K562 (cell line): ENCODE results near the gene ARHGAP15. TPM values are rescaled to one million over a fixed set of nuclear protein-coding genes. Genes with fewer than 3 reads are reported as not detected.

ENCODE experiments used
- ATAC-seq: fragments of 200-7000 bp; cut with Tn5 transposase; 3 replicates; pipeline ENCODE4 v1.9.1; 2020; ENCODE audit warnings: moderate library complexity
- BruUV-seq: library from RNA; stranded (reverse); fragments of 400-500 nt; replicated peaks from 2 replicates; lab custom pipeline; 2021; lab: Mats Ljungman, UMichigan
- CTCF ChIA-PET: fragments of 300-600 bp; formaldehyde crosslinking; extraction: SDS; loops from one replicate; lab custom pipeline; 2021; ENCODE audit warnings: low intra/inter-chr PET ratio; lab: Yijun Ruan, JAX
- POLR2A ChIA-PET: fragments of 300-600, 350-650 bp; sonication (Branson Sonifier 250); formaldehyde crosslinking; extraction: SDS; loops from one replicate; lab custom pipeline; 2021; ENCODE audit warnings: antibody characterized with exemption, inconsistent platforms; lab: Yijun Ruan, JAX
- DNase-seq, 4 experiments: peaks; one replicate each; pipeline versions ENCODE4 v3.0.0 to v3.0.0-alpha.2; 2011 to 2018; ENCODE audit warnings: low spot score in 3 of 4, mixed read lengths in 3 of 4; ENCODE audit errors: extremely low read depth in 1 of 4
- FAIRE-seq: peaks from 2 replicates; lab custom pipeline; 2011; peaks lifted over from hg19 to GRCh38; lab: Jason Lieb, UNC
- H2AFZ ChIP-seq: 2 replicates; pipeline ENCODE4 v1.6.0; 2011; ENCODE audit warnings: low read depth, low read length, control low read depth, inconsistent platforms
- H3K27ac ChIP-seq: fragments of 200-600 bp; 3 replicates; pipeline ENCODE4 v1.8.0; 2011; ENCODE audit warnings: low read depth, mild to moderate bottlenecking, control low read depth, inconsistent platforms, low read length, moderate library complexity, mixed read lengths; ENCODE audit errors: extremely low read depth
- H3K27me3 ChIP-seq, 2 experiments: fragments of 300-600 bp in 1 of 2; 2 replicates in 1 of 2; 3 replicates in 1 of 2; pipeline versions ENCODE4 v1.6.0 to v1.8.0; 2011; ENCODE audit warnings: inconsistent platforms in 2 of 2, low read length in 2 of 2, mild to moderate bottlenecking in 1 of 2, mixed read lengths in 1 of 2, moderate library complexity in 1 of 2; ENCODE audit not compliant: control insufficient read depth in 2 of 2, insufficient read depth in 2 of 2
- H3K36me3 ChIP-seq: fragments of 300-600 bp; 3 replicates; pipeline ENCODE4 v1.8.0; 2011; ENCODE audit warnings: mild to moderate bottlenecking, low read length, inconsistent platforms; ENCODE audit not compliant: control insufficient read depth, insufficient read depth
- H3K4me1 ChIP-seq, 2 experiments: fragments of 200-600 bp in 1 of 2; replicated peaks in 1 of 2; 2 replicates in 1 of 2; 3 replicates in 1 of 2; pipeline versions ENCODE4 v1.5.1 to v1.8.0; 2011; ENCODE audit warnings: inconsistent platforms in 2 of 2, low read length in 2 of 2, mild to moderate bottlenecking in 1 of 2, mixed read lengths in 1 of 2, moderate library complexity in 1 of 2; ENCODE audit not compliant: control insufficient read depth in 2 of 2, insufficient read depth in 2 of 2
- H3K4me2 ChIP-seq: 2 replicates; pipeline ENCODE4 v1.6.1; 2011; ENCODE audit warnings: low read length, control low read depth, inconsistent platforms, mixed read lengths; ENCODE audit not compliant: insufficient read depth
- H3K4me3 ChIP-seq: fragments of 200-600 bp; sonication (generic), shearing (Covaris generic); 2 replicates; pipeline ENCODE4 v1.5.1; 2016; ENCODE audit warnings: control low read depth, inconsistent platforms
- H3K79me2 ChIP-seq: fragments of 200-600 bp; 3 replicates; pipeline ENCODE4 v1.8.0; 2011; ENCODE audit warnings: low read length, inconsistent platforms; ENCODE audit not compliant: control insufficient read depth, insufficient read depth
- H3K9ac ChIP-seq, 2 experiments: 2 replicates each; pipeline versions ENCODE4 v1.6.0 to v1.6.1; 2011; ENCODE audit warnings: low read depth in 2 of 2, low read length in 2 of 2, control low read depth in 1 of 2, inconsistent platforms in 1 of 2, mild to moderate bottlenecking in 1 of 2, mixed read lengths in 1 of 2; ENCODE audit not compliant: insufficient read depth in 1 of 2
- H3K9me1 ChIP-seq: one replicate; pipeline ENCODE4 v1.6.0; 2011; ENCODE audit warnings: inconsistent platforms, mild to moderate bottlenecking, low read length, moderate library complexity; ENCODE audit not compliant: control insufficient read depth, insufficient read depth
- H3K9me3 ChIP-seq: replicated peaks from 2 replicates; pipeline ENCODE4 v1.5.1; 2011; ENCODE audit warnings: low read depth, low read length, inconsistent platforms; ENCODE audit not compliant: control insufficient read depth, insufficient read depth
- H4K20me1 ChIP-seq: replicated peaks from 2 replicates; pipeline ENCODE4 v1.6.1; 2011; ENCODE audit warnings: low read length, inconsistent platforms, mixed read lengths; ENCODE audit not compliant: control insufficient read depth, insufficient read depth
- ARID2 ChIP-seq: fragments of 450-650 bp; IDR thresholded peaks from 2 replicates; pipeline ENCODE4 v1.6.1; 2017; ENCODE audit warnings: antibody characterized with exemption, mild to moderate bottlenecking
- BHLHE40 ChIP-seq: IDR thresholded peaks from 2 replicates; pipeline ENCODE4 v1.6.1; 2011; ENCODE audit warnings: low read length, improper control_type of control experiment
- CEBPG ChIP-seq, 3 experiments: fragments of 200-800 bp in 1 of 3; sonication (Bioruptor generic) in 1 of 3; sonication (generic) in 1 of 3; formaldehyde crosslinking in 1 of 3; IDR thresholded peaks in 2 of 3; conservative IDR thresholded peaks in 1 of 3; 2 replicates each; pipeline versions ENCODE4 v1.6.1 to v1.8.0; 2016 to 2022; ENCODE audit warnings: missing compliant biosample characterization in 2 of 3, missing genetic modification characterization in 2 of 3, mild to moderate bottlenecking in 1 of 3, missing genetic modification reagents in 1 of 3
- ELF2 ChIP-seq: fragments of 250-450 bp; sonication (Bioruptor Pico); IDR thresholded peaks from 2 replicates; pipeline ENCODE4 v1.5.0; 2021; ENCODE audit warnings: mild to moderate bottlenecking
- FOS ChIP-seq: IDR thresholded peaks from 3 replicates; pipeline ENCODE4 v1.6.1; 2011; ENCODE audit not compliant: insufficient read length; ENCODE audit errors: extremely low read depth
- GABPB2 ChIP-seq: fragments of 250-450 bp; sonication (Bioruptor Pico); conservative IDR thresholded peaks from 2 replicates; pipeline ENCODE4 v1.5.1; 2021; ENCODE audit warnings: mild to moderate bottlenecking
- KLF1 ChIP-seq: fragments of 450-650 bp; IDR thresholded peaks from 2 replicates; pipeline ENCODE4 v1.6.1; 2016; ENCODE audit warnings: missing genetic modification characterization, missing compliant biosample characterization
- NFIC ChIP-seq: fragments of 450-650 bp; IDR thresholded peaks from 2 replicates; pipeline ENCODE4 v1.6.1; 2017; ENCODE audit warnings: mild to moderate bottlenecking, inconsistent platforms
- OTX1 ChIP-seq: fragments of 450-650 bp; formaldehyde crosslinking; IDR thresholded peaks from 2 replicates; pipeline ENCODE4 v1.4.0; 2022; ENCODE audit warnings: mild to moderate bottlenecking
- UBTF ChIP-seq, 2 experiments: IDR thresholded peaks; 2 replicates each; pipeline ENCODE4 v1.6.1; 2012; ENCODE audit warnings: improper control_type of control experiment in 2 of 2, low read depth in 2 of 2, low read length in 2 of 2, borderline replicate concordance in 1 of 2
- ZNF239 ChIP-seq: fragments of 250-450 bp; sonication (Bioruptor Pico); IDR thresholded peaks from 2 replicates; pipeline ENCODE4 v1.4.0; 2020; ENCODE audit warnings: mild to moderate bottlenecking
- ZNF707 ChIP-seq: fragments of 250-450 bp; sonication (Bioruptor Pico); conservative IDR thresholded peaks from 2 replicates; pipeline ENCODE4 v1.8.0; 2022; ENCODE audit warnings: inconsistent platforms, mild to moderate bottlenecking, moderate library complexity
- WGBS: fragments of 100-300 bp; shearing (Covaris generic); methylation state at CpG from one replicate; pipeline ENCODE4 v1.1.6; 2016; ENCODE audit warnings: low coverage, mixed read lengths; ENCODE audit not compliant: insufficient coverage; ENCODE audit errors: missing lambda C conversion rate; 5-methylcytosine and 5-hydroxymethylcytosine counted together
- in situ Hi-C: fragments of 300-500 bp; cut with MboI; formaldehyde crosslinking; loops from 4 replicates; pipeline ENCODE4 v1.15.0; 2018; ENCODE audit warnings: inconsistent platforms, mixed read lengths
- intact Hi-C: fragments of 100-400 bp; cut with micrococcal nuclease; formaldehyde crosslinking; loops from 2 replicates; pipeline ENCODE4 v1.14.2; 2022
- polyA plus RNA-seq, 8 experiments: library from polyadenylated mRNA; depleted of rRNA in 4 of 8; stranded (reverse) in 5 of 8; unstranded in 3 of 8; fragments of >200 nt; fragmentation: Nextera tagmentation in 2 of 8; fragmentation: Illumina TruSeq in 1 of 8; extraction: Ambion mirVana in 2 of 8; extraction: Trizol in 1 of 8; gene quantifications; 2 replicates each; pipeline versions ENCODE4 v1.2.1 to v1.2.3, GENCODE V29; 2011 to 2014; ENCODE audit warnings: inconsistent platforms in 1 of 8, missing spikeins in 1 of 8
- total RNA-seq, 7 experiments: library from RNA; depleted of rRNA in 6 of 7; stranded (reverse); fragments of >200 nt in 6 of 7; fragmentation: Illumina TruSeq in 2 of 7; extraction: Trizol in 2 of 7; gene quantifications; 2 replicates each; pipeline versions ENCODE4 v1.2.1 to v1.2.3, GENCODE V29; 2011 to 2021; ENCODE audit warnings: low replicate concordance in 1 of 7
- TF ChIP-seq, protein P1 (sequence below): sonication (generic); formaldehyde crosslinking; IDR thresholded peaks from 2 replicates; pipeline ENCODE4 v1.8.1; 2023; ENCODE audit warnings: mild to moderate bottlenecking, missing genetic modification reagents

ARHGAP15 gene
- total and polyA plus RNA-seq, 9 of the 15 experiments (the other 6 are each of a cell fraction or from before 2014, with no cell fraction given) = 1.5 to 17.9 (median 7.9) TPM

DNA sequence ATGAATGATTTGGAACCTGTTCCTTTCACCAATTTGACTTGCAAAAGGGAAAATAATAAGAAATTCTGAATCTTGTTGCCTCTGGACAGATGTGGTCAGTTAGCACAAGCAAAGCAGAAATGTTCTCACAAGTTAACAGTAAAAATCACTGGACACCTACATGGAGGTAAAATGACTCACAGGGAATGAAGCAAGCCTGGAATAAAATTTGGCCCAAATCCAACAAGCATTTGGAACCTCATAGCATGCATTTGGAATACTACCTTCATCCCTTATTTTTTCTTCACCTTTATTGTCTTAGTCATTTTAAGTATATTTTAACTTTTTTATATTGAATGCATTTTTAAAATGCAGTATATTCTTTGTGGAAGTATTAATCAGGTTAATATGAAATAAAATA lies 602.9 kb downstream of the ARHGAP15 start:
- Histone ChIP-seq H3K27me3 (no peaks in the 10 kb centered on the region), H3K9me1 (no peaks in the 10 kb centered on the region), H2AFZ (no peak overlapping the region)
- no TSS peak for BruUV-seq
- intact Hi-C loops = no loop called here
- peak; percentile 57 for TF ChIP-seq NFIC
- no peak for TF ChIP-seq GABPB2 (CRISPR knock-in tag)
- TF ChIP-seq, all 486 proteins: peak for 1
- Histone ChIP-seq H3K27ac (no peak overlapping the region), H3K4me2 (no peak overlapping the region), H3K9me3 (no peaks in the 10 kb centered on the region), H3K79me2 (no peaks in the 10 kb centered on the region), H4K20me1 (no peaks in the 10 kb centered on the region), H3K36me3 (no peaks in the 10 kb centered on the region), H3K4me1 (no peaks in the 10 kb centered on the region; a peak in 1 of 5 replicates), H3K4me3 (no peak overlapping the region), H3K9ac (no peak overlapping the region)
- in situ Hi-C loops = no loop called here
- no peak for DNase-seq
- FAIRE-seq = no peak
- ATAC-seq = no peak
- POLR2A ChIA-PET = no interaction called here
- CTCF ChIA-PET = no interaction called here

- H3K27ac ChIP-seq = no peak overlapping the region
- H3K9me3 ChIP-seq = no peaks in the 10 kb centered on the region
- no peak for ATAC-seq
- in situ Hi-C loops = no loop called here
- ChIA-PET POLR2A (no interaction called here), CTCF (no interaction called here)
- no peak overlapping the region for H3K9ac ChIP-seq
- TF ChIP-seq ELF2 (CRISPR knock-in tag) = no peak
- TF ChIP-seq CEBPG (CRISPR knock-in tag; IDR thresholded peaks at IDR 0.05) = no peak
- no peak for TF ChIP-seq CEBPG (tag; conservative IDR thresholded peaks at IDR 0.05 in 1 of 2, IDR thresholded peaks at IDR 0.05 in 1 of 2)
- TF ChIP-seq ZNF707 = no peak
- TF ChIP-seq, protein P1, sequence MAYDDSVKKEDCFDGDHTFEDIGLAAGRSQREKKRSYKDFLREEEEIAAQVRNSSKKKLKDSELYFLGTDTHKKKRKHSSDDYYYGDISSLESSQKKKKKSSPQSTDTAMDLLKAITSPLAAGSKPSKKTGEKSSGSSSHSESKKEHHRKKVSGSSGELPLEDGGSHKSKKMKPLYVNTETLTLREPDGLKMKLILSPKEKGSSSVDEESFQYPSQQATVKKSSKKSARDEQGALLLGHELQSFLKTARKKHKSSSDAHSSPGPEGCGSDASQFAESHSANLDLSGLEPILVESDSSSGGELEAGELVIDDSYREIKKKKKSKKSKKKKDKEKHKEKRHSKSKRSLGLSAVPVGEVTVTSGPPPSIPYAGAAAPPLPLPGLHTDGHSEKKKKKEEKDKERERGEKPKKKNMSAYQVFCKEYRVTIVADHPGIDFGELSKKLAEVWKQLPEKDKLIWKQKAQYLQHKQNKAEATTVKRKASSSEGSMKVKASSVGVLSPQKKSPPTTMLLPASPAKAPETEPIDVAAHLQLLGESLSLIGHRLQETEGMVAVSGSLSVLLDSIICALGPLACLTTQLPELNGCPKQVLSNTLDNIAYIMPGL = no peak
- no peak for TF ChIP-seq KLF1 (tag)
- no peak for TF ChIP-seq ZNF239 (CRISPR knock-in tag)
- no peak for TF ChIP-seq OTX1
- no peak for TF ChIP-seq UBTF (IDR thresholded peaks at IDR 0.05; ENCODE audit: borderline replicate concordance in 1 of 2, low read depth in 2 of 2, low read length in 2 of 2)
- no peak for TF ChIP-seq FOS
- no peak for TF ChIP-seq BHLHE40
- TF ChIP-seq ARID2 = no peak
- intact Hi-C loops = no loop called here
- H2AFZ ChIP-seq = no peak overlapping the region
- no peaks in the 10 kb centered on the region for H3K36me3 ChIP-seq
- BruUV-seq = no TSS peak
- no peaks in the 10 kb centered on the region for H4K20me1 ChIP-seq
- FAIRE-seq = no peak
- no peak for DNase-seq
- H3K9me1 ChIP-seq = no peaks in the 10 kb centered on the region
- no peaks in the 10 kb centered on the region for H3K27me3 ChIP-seq
- no peaks in the 10 kb centered on the region; a peak in 1 of 5 replicates for H3K4me1 ChIP-seq
- WGBS = 6% methylated on average over 2 of the region's 2 CpGs
- H3K79me2 ChIP-seq = no peaks in the 10 kb centered on the region
- no peak overlapping the region for H3K4me2 ChIP-seq
- H3K4me3 ChIP-seq = no peak overlapping the region
Observed at GRCh38 chr2:143732871-143733270, 603.7 kb downstream of the ARHGAP15 start.
